ENCODE results near the gene ZNF784. TPM values are rescaled to one million over a fixed set of nuclear protein-coding genes. Genes with fewer than 3 reads are reported as not detected.
A peak's percentile ranks its signal among the peaks of the same experiment; 100 is the strongest.
"Not testable (repeated sequence)": the region's sequence is repeated elsewhere in the genome, so short reads cannot be mapped to it uniquely, and the experiment has no call there.

Gene ZNF784
- total RNA-seq, 3 donors from 2014 or later: 3.3 to 3.4 (median 3.4) TPM

GRCh38 chr19:55590109-55590508 lies 34.3 kb downstream of the ZNF784 start:
- Mint-ChIP-seq H3K9me3 (peaks cover 3% of the 10 kb centered on the region), H3K27me3 (ENCODE audit: low read depth) (no peaks in the 10 kb centered on the region), H3K4me1 (ENCODE audit: low read depth) (peaks cover 30% of the 10 kb centered on the region), H3K36me3 (ENCODE audit: insufficient read depth) (peaks cover 13% of the 10 kb centered on the region), H3K4me3 (no peak overlapping the region)
- ATAC-seq (no peak), DNase-seq (no peak)

- peaks cover 8% of the 10 kb centered on the region for H3K36me3 Mint-ChIP-seq (ENCODE audit: insufficient read depth)
- H3K4me1 Mint-ChIP-seq (ENCODE audit: low read depth): peaks cover 28% of the 10 kb centered on the region
- no peaks in the 10 kb centered on the region for H3K9me3 Mint-ChIP-seq
- H3K27me3 Mint-ChIP-seq (ENCODE audit: low read depth): no peaks in the 10 kb centered on the region
- DNase-seq (no peak), ATAC-seq (no peak)
- peak overlapping the region; percentile 26 for H3K4me3 Mint-ChIP-seq
Measured at GRCh38 chr19:55588738-55589137, 35.6 kb downstream of the ZNF784 start.

GRCh38 chr19:55586976-55587668 lies 37.2 kb downstream of the ZNF784 start:
- peaks cover 8% of the 10 kb centered on the region for H3K36me3 Mint-ChIP-seq (ENCODE audit: insufficient read depth)
- peaks cover 31% of the 10 kb centered on the region for H3K4me1 Mint-ChIP-seq (ENCODE audit: low read depth)
- H3K27me3 Mint-ChIP-seq (ENCODE audit: low read depth): no peaks in the 10 kb centered on the region
- H3K9me3 Mint-ChIP-seq: no peaks in the 10 kb centered on the region
- DNase-seq (peak; percentile 90), ATAC-seq (peak; percentile 96 to 97)
- H3K4me3 Mint-ChIP-seq: peak overlapping the region; percentile 82

- H3K27me3 Mint-ChIP-seq (ENCODE audit: low read depth): no peaks in the 10 kb centered on the region
- DNase-seq (peak; percentile 31), ATAC-seq (peak; percentile 51 to 65)
- H3K9me3 Mint-ChIP-seq: no peaks in the 10 kb centered on the region
- H3K4me1 Mint-ChIP-seq (ENCODE audit: low read depth): peaks cover 42% of the 10 kb centered on the region
- peak overlapping the region; percentile 82 for H3K4me3 Mint-ChIP-seq
- no peaks in the 10 kb centered on the region for H3K36me3 Mint-ChIP-seq (ENCODE audit: insufficient read depth)
Measured at GRCh38 chr19:55585658-55586339, 38.6 kb downstream of the ZNF784 start.

- peaks cover 1% of the 10 kb centered on the region for H3K36me3 Mint-ChIP-seq (ENCODE audit: insufficient read depth)
- DNase-seq (no peak), ATAC-seq (no peak)
- H3K4me3 Mint-ChIP-seq: no peak overlapping the region
- no peaks in the 10 kb centered on the region for H3K9me3 Mint-ChIP-seq
- peaks cover 45% of the 10 kb centered on the region for H3K4me1 Mint-ChIP-seq (ENCODE audit: low read depth)
- no peaks in the 10 kb centered on the region for H3K27me3 Mint-ChIP-seq (ENCODE audit: low read depth)
Measured at GRCh38 chr19:55584871-55585270, 39.5 kb downstream of the ZNF784 start.

- H3K27me3 Mint-ChIP-seq (ENCODE audit: low read depth); H3K4me3 Mint-ChIP-seq; H3K36me3 Mint-ChIP-seq (ENCODE audit: insufficient read depth); DNase-seq; ATAC-seq; H3K9me3 Mint-ChIP-seq: not testable (repeated sequence)
- H3K4me1 Mint-ChIP-seq (ENCODE audit: low read depth): peaks cover 44% of the 10 kb centered on the region
Measured at GRCh38 chr19:55583897-55584296, 40.5 kb downstream of the ZNF784 start.

GRCh38 chr19:55582284-55582683 lies 42.1 kb downstream of the ZNF784 start:
- H3K27me3 Mint-ChIP-seq (ENCODE audit: low read depth); H3K36me3 Mint-ChIP-seq (ENCODE audit: insufficient read depth); H3K9me3 Mint-ChIP-seq; H3K4me3 Mint-ChIP-seq; ATAC-seq; DNase-seq: not testable (repeated sequence)
- H3K4me1 Mint-ChIP-seq (ENCODE audit: low read depth): peaks cover 37% of the 10 kb centered on the region

GRCh38 chr19:55581823-55582223 lies 42.5 kb downstream of the ZNF784 start:
- ATAC-seq: no peak
- DNase-seq: no peak
- H3K36me3 Mint-ChIP-seq (ENCODE audit: insufficient read depth): peaks cover 12% of the 10 kb centered on the region

GRCh38 chr19:55581145-55581822 lies 43.1 kb downstream of the ZNF784 start:
- ATAC-seq (no peak), DNase-seq (no peak)
- Mint-ChIP-seq H3K27me3 (ENCODE audit: low read depth) (no peaks in the 10 kb centered on the region), H3K36me3 (ENCODE audit: insufficient read depth) (peaks cover 14% of the 10 kb centered on the region), H3K9me3 (no peaks in the 10 kb centered on the region), H3K4me1 (ENCODE audit: low read depth) (peaks cover 32% of the 10 kb centered on the region), H3K4me3 (peak overlapping the region; percentile 88)

More at GRCh38 chr19:55581823-55582223, 42.5 kb downstream of the ZNF784 start:
- Mint-ChIP-seq H3K4me3 (peak overlapping the region; percentile 88), H3K27me3 (ENCODE audit: low read depth) (no peaks in the 10 kb centered on the region), H3K9me3 (no peaks in the 10 kb centered on the region), H3K4me1 (ENCODE audit: low read depth) (peaks cover 35% of the 10 kb centered on the region)

- Mint-ChIP-seq H3K4me1 (ENCODE audit: low read depth) (peaks cover 27% of the 10 kb centered on the region), H3K4me3 (peak within 1 kb of the TSS; percentile 88), H3K27me3 (ENCODE audit: low read depth) (no peaks in the 10 kb centered on the region), H3K9me3 (no peaks in the 10 kb centered on the region), H3K36me3 (ENCODE audit: insufficient read depth) (peaks cover 14% of the 10 kb centered on the region)
- DNase-seq (peak; percentile 67), ATAC-seq (peak; percentile 76 to 78)
Measured at GRCh38 chr19:55580628-55581144, 43.7 kb downstream of the ZNF784 start, which contains the start of gene ZNF579. Gene ZNF579 (minus strand): TSS chr19:55580848. CDS start chr19:55579639, 1,209 bp downstream.

- no peak for DNase-seq
- peak; percentile 26 to 36 for ATAC-seq
- Mint-ChIP-seq H3K4me3 (peak overlapping the region; percentile 88), H3K27me3 (ENCODE audit: low read depth) (no peaks in the 10 kb centered on the region), H3K36me3 (ENCODE audit: insufficient read depth) (peaks cover 14% of the 10 kb centered on the region), H3K4me1 (ENCODE audit: low read depth) (peaks cover 21% of the 10 kb centered on the region), H3K9me3 (no peaks in the 10 kb centered on the region)
Measured at GRCh38 chr19:55579766-55580621, 44.4 kb downstream of the ZNF784 start.

- Mint-ChIP-seq H3K4me1 (ENCODE audit: low read depth) (peaks cover 21% of the 10 kb centered on the region), H3K27me3 (ENCODE audit: low read depth) (no peaks in the 10 kb centered on the region), H3K36me3 (ENCODE audit: insufficient read depth) (peaks cover 14% of the 10 kb centered on the region), H3K9me3 (no peaks in the 10 kb centered on the region), H3K4me3 (peak overlapping the region; percentile 88)
- no peak for ATAC-seq
- DNase-seq: no peak
Measured at GRCh38 chr19:55578761-55579747, 45.3 kb downstream of the ZNF784 start.

Data from activated T-cell treated with anti-CD3 and anti-CD28 coated beads, Interleukin-2, amount 50 U/mL, for 4 hours (primary cell).